Kidney glomerular epithelial cell (primary cell): ENCODE results near the gene SEMA6A.

ENCODE experiments used
- DNase-seq: peaks from one replicate; lab custom pipeline; 2025; lab: John Stamatoyannopoulos, UW

Gene SEMA6A

DNA sequence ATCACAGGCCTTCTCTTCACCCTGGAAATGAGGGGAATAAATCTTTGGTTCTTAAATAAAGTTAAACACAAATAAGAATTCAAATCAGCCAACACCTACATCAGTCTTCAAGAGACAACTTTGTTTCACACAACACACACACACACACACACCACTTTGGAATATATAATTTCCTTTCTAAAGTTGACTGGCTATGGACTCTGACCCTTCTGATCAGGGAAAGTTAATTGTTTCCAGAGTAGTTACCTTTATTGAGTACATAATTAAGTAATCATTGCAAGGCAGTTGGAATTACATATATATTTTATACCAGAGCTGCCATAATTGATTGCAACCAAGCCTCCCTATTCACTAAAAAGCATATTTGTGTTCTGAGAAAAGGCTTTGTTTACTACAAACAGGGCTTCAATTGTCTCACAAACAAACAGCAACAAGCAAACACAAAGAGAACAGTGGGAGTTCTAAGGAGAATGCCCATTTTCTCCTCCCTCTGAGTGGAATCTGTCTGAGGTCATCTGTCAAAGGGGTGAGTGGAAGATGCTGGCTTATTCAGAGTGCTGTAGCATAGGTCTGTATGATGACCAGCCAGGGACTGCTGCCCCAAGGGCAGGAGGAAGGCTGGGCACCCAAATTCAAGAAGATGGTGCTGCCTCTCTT, 136.6 kb downstream of the SEMA6A start:
- DNase-seq: no peak

DNA sequence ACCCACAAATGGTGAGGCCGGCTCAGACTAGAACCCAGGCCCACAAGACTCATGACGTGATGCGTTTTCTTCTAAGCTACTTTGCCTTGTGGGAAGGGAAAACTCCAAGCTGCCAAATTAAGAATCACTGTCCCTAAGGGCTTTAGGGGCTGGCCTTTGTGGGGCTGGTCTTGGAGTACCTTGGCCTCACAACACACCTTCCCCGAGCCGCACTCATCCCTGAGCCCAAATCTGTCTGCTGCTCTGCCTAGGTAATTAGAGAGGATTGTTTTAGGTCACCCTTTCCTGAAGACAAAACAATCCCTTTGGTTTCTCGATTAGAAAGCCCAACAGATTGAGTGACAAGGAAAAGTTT, 137.3 kb downstream of the SEMA6A start:
- DNase-seq: no peak

DNA sequence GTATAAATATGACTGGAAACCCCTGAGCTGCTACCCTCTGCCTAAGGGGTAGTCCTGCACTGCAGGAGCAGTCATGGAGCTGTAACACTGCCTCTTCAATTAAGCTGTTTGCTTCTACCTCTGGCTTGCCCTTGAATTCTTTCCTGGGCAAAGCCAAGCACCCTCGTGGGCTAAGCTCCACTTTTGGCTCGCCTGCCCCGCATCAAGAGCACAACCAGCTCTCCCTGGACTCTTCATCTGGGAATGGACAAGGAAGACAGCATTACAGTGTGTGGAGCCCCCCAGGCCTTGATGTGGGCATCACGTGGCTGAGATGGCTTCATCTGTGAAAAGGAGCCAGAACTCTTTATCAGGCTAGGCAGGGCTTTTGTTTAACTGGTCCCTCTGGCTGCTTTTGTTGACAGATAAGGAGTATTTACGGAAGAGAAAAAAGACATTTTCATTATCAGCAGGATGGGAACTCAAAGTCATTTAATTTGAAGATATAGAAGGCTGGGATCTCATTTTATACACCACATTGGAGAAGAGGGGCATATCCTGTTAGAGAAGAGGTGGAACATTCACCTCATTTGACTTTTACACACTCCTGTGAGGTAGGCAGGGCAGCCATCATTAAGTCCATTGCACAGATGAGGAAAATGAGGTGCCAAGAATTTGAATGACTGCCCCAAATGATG, 137.8 kb downstream of the SEMA6A start:
- DNase-seq: no peak

DNA sequence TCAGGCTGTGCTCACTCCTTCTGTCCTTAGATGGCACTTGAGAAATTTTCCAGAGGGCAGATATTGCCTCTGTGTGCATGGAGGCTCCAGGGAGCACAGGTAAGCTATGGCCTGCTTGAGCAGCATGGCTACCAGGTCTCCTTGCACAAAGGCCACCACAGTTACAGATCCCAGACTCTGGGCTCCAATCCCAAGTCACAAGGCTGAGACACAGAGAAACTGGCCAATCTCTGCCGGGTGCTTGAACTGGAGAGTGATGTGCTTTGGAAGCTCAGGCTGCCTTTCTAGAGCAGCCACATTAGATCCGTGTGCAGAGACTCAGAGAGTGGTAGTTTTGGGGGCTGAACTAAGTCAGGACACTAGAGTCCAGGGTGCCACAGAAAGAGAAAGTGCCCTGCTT, 145.7 kb downstream of the SEMA6A start:
- DNase-seq: no peak

DNA sequence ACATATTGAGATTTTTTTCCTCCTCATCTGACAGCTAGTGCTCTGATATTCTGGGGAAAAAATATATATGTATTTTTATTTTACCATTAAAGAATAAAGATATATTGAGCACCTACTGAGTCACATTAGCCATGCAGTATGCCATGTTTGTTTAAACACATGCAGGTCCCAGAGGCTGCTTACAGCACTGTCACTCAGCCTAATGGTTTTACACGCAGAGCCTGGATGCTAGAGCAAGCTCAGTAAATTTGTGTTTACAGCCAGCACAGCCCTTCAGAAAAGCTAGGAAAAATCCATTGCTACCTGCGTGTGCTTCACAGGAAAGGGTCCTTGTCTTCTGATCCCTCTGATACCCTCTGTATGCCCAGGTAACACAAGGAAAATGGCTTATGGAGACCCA, 146.2 kb downstream of the SEMA6A start:
- DNase-seq: no peak

DNA sequence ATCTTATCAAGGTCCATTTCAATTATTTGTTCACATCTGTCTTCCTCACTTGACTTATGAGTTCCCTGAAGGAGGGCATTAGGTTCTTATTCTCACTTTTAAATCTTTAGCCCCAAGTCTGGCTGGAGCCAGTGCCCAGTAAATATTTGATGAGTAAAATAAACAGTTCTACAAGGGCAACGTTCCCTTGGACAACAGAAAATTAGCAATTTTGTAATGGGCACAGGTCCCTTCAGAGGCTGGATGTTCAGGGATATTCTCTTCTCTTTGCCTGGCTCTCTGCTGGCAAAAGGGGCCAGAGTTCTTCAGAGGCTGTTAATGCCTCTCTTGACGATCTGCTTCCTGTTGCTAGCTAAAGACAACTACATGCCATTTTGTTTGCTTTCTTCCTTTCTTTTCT, 149.7 kb downstream of the SEMA6A start:
- DNase-seq: no peak

DNA sequence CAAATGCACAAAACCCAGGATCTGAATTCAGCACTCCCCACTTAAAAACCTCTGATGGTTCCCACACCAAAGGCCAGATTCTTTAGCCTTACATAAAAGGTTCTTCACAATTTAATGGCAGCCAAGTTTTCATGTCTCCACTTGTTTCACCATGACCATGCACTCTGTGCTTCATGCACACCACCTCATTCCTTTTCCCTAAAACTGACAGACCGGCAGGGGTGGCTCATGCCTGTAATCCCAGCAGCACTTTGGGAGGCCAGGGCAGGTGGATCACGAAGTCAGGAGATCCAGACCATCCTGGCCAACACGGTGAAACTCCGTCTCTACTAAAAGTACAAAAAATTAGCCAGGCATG, 150.4 kb downstream of the SEMA6A start:
- DNase-seq: no peak

DNA sequence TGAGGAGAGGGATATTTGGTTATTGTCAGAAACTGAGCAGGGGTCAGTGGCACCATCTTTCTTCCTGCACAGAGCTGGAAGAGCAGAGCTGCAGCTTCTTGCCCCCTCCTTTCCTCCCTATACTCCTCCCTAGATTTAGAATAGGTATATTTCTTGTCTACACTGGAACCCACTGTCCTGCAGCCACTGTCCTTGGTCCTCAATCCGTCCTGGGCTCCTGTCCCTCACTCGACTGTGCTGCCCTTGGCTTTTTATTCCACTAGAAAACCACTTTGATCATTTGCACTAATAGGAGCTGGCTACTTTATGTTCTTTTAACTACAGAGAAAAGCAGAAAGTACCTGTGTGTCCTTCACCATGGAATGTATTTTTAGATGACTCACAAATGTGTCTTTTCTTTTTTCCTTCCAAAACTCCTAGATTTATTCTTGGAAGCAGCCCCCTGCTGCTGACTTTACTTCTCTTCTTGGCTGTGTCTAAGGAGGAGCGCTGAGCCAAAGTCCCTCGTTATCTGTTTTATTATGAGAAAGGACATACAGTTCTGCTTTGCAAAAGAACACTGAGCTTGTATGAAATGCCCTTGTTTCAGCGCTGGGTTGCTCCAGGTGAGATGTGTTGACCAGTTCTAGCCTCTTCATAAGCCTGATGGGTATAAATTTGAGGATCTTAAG, 150.9 kb downstream of the SEMA6A start:
- no peak for DNase-seq

DNA sequence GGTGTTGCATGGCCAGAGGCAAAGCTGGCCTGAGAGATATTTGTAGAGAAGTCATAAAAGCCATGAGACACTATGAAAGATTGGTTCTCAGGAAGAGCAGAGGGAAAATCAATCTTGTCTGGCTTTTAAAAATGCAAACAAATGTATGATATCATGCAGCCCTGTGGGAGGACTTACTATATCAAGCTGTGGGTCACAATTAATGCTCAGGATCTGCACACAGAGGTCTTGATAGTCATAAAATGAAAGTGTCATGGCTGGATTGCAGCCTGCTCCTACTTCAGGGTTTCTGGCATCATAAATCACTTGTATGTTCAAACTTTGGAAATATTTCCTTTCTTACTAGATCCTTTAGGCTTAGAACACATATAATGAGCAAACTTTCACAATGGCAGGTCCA, 151.5 kb downstream of the SEMA6A start:
- DNase-seq: no peak

DNA sequence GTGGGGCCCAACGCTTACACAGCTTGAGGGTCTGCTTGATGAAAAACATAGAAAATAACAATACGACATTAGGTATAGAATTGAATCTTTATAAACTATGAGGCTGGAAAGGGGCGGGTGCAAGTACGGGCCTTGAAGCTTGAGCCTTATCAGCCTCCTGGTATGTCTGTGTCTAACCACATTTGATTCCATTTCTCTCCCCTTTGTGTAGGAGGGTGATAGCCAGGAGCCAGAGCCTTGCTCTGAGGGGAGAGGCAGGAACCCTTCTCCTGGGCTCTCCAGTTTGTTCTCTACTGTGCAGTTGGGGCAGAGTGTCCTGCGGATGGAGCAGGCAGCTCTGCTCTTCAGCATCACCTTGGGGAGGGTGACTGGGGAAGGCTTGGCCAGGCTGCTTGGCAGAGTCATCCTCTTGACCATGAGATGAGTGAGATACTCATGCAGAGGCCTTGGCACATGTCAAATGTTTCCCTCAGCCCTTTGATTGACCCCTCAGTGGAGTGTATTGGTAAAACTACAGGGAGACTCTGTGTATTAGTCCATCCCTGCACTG, 153.5 kb downstream of the SEMA6A start:
- no peak for DNase-seq

DNA sequence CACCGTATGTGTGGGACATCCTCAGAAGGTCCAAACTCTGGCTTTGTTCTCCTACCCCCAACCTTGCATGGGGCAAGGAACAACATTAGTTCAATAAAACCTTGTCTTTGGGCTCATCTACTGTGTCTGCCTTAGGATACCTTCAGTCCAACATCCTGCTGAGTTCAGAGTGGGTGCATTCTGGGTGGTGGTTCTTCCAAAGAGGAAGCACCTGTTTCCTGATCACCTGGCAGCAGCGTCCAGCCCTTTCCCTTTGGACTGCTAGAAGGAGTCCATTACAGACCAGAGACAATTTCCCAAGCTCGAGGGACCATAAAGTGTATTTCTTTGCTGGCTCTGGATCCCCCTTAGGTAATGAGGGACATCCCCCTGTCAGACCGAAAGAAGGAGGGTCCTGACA, 154.1 kb downstream of the SEMA6A start:
- no peak for DNase-seq

DNA sequence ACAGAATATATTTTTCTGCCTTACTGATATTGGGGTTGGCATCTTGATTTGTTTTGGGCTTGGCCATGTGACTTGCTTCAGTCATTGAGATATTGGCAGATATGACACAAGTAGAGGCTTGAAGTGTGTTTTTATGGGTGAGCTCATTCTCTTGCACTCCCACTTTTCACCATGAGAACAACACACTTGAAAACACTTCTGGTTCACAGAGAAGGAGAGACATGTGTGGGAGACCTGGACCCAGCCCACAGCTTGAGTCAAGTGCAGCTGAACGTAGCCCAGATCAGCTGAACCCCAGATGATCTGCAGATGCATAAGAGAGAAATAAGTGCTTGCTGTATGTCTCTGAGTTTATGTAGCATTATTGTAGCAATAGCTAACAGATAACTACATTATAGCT, 155.4 kb downstream of the SEMA6A start:
- no peak for DNase-seq

DNA sequence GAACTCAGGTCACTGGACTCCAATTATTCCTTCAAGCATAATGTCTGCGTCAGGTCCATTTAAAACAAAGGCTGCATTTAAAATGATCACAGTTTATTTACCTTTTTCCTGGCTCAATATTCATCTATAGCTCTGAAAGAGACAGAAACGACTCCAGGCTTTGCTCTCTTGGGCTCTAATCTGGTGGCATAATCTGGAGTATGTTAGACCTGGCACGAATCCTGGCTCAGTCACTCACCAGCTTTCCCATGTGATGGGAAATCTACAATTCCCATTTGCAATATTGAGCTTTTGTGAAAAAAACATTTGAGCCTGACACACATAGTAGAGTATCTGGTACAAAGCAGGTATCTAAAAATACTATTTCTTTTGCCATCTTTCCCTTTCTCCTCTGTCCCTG, 155.8 kb downstream of the SEMA6A start:
- no peak for DNase-seq

DNA sequence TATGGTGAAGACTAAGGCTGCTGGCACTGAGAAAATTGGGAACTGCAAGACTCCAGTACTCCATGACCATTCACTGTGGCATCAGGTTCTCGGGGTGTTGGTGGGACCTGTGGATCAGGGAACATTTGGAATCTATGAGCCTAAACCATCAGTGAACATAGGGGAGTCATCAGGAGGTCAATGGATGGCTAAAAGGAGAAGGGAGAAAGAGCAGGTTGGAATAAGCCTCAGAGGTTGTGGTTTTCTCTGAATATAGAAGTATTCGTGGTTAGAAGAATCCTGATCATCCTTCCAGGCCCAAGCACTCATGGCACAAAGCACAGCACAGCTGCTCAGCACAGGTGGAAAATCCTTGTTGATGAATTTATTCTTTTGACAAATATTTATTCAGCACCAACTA, 156.6 kb downstream of the SEMA6A start:
- no peak for DNase-seq

DNA sequence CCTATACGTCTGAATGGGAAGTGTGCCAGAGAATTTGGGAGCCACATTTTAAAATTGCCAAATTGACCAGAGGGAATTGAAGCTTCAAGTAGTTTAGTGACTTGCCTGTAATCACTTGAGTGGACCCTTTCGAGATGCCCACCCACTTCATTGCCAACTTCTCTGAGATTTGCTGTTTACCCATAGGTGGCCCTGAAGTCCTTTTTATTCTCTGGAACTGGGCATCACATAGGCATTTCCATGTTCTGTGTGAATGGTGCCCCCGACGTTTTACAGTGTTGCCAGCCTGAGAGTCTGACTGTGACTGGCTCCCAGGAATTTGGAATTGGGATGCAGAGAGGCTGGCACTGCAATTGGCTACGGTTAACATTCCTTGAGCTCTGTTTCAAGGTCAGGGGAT, 158.6 kb downstream of the SEMA6A start:
- no peak for DNase-seq

DNA sequence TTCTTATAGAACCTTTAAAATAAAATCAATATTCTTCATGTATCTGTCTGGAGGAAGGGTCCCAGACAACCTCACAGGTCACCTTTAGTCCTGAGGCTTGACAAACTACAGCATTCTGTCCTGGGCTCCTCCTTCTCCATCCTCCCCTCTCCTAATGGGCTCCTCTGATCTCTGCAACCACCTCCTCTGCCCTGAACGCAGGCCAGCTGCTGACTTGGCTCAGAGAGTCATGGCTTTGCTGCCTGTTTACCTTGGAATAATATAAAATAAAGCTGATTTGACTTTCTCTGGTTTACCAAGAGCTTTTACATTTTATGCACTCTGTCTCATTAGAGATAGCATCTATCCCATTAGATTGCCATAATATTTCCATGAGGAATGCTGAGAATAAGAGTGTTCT, 159.4 kb downstream of the SEMA6A start:
- DNase-seq: no peak

DNA sequence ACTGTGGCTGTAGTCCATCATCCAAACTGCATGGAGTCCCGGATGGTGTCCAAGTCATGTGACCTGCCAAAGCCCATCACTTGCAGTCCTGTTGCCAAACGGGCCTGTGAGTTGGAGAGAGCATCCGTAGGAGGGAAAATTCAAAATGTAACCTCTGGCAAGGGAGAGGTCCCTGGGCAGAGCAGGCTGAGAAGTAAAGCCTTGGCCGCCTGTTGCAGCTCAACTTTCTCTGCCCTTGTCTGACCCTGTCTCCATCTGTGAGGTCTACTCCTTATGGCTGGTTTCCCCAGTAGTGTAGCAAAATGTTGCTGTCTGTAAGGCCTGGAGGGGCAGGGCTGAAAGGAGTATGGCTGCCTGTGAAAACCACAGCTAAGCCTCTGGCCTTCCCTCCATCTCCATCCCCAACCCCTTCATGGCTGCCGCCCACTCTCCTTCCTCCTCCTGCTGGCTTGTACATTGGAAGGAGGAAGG, 163.5 kb downstream of the SEMA6A start:
- DNase-seq: no peak

DNA sequence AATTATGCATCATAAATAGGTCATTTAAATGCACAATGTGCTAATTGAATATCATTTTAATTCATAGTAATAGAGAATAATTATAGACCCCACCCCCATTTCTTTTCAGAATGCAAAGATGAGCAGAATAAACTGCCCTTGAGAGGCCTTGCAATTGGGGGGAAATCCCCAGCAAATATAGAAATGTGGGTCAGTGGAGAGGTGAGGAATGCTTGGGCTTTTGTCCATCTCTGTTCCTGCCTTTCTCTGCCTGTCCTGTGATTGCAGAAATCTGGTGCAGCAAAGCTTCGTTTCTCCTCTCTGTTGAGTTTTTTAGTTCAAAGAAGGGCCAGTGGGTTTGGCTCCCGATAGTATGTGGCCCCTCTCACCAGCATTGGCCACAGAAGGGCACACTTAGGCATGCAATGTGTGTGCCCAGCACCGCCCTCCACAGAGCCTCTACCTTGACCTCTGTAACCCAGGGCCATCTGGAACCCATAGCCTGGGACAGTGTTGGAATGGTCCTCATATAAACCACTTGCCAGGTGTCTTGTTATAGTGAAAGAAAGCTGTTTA, 164.2 kb downstream of the SEMA6A start:
- no peak for DNase-seq

DNA sequence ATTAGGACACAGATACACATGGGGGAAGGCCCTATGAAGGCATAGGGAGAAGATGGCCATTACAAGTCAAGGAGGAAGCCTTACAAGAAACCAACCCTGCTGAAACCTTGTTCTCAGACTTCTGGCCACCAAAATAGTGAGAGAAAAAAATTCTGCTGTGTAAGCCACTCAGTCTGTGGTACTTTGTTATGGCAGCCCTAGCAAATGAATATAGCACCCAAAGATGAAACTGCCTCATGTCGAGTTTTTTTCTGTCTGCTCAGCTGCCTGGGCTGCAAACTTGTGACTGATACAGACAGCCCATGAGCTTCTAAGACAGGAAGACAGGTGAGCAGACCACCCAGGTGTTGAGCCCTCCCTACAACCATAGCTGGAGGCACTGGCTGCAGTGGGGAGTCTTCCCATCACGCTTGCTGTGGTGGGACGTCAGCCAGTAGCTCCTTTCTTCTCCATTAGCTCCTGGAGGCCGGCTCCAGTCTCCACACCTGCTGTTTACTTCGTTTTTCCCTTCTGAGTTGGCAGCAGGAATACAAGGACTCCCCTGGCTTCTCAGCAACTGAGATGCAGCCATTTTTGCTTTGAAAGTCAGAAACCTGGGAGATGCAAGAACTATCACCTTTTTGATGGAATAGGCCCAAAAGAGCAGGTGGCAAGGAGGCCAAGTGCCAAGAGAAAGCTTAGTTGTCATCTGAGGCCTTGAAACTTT, 164.9 kb downstream of the SEMA6A start:
- no peak for DNase-seq

DNA sequence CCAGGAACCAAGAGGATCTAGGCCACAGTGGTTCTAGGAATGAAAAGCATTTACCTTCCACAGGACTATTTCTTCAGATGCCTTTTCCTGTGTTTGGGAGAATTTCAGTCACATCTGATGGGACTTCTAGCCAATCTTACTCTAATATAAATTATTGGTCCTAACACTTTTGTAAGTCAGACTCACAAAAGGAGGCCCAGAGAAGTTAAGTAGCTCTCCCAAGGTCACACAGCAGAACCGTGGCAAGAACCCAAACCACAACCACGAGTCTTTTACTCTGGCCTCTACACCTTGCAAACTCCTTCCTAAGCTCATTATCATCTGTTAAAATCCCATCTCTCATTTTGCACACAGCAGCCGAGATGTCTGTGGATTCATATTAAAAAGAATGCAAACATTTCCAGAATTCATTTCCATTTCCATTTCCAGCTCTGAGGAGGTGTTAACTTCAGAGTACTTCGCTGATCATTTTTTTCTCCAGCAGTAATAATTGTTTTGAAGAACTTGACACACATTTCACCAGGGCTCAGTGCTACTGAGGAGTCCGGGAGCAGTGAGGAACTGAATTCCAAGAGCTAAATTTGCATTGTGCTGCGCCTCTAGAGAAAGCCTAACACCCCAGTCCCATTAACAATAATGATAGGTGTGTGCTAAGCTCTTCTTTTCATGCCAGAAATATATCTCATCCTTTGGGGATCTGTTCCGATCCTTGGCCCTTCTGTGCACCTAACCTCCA, 168.1 kb downstream of the SEMA6A start:
- DNase-seq: no peak

DNA sequence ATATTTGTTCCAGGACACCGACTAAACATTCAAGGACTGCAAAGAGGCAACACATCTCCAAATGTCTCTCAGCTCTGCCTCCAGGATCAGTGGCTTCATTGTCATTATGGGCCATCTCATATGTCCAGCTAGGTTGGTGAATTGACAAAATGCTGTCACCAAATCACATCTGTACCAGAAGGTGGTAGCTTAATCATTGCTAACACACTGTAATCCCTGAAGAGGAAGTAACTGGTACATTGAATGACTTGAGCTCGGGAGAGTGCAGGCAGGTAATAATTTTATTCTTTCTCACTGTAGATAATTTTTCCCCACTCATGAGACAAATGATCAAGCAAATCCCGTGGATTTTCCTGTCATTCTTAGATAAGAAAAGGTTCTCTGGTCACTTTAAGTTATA, 169.8 kb downstream of the SEMA6A start:
- no peak for DNase-seq

DNA sequence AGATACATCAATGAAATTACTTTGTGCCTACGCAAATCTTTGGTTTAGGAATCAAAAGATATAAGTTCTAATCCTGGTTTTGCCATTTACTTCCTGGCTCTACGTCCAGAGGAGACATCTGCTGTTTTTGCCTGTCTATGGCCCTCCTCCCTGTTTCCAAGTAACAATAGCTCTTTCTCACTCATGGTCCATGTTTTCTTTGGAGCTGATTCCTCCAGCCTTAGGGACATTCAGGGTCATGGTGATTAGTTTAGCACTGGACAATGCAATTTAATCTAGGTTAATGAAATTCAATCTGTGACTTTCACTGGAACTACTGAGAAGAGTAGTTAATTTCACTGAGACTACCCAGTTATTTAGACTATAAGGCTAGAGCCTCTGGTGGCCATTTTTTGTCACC, 170.6 kb downstream of the SEMA6A start:
- DNase-seq: no peak
